Endothelial cell of umbilical vein (primary cell): ENCODE results near the gene TIGD1.

ENCODE experiments used
- EZH2 ChIP-seq: IDR thresholded peaks from 2 replicates; pipeline ENCODE4 v1.6.1; 2012; ENCODE audit warnings: borderline replicate concordance, low read depth, mild to moderate bottlenecking, moderate library complexity, low read length, inconsistent platforms; ENCODE audit not compliant: severe bottlenecking
- JUN ChIP-seq: IDR thresholded peaks from 2 replicates; pipeline ENCODE4 v1.6.1; 2011; ENCODE audit warnings: borderline replicate concordance, low read depth; ENCODE audit not compliant: insufficient read length, insufficient read depth
- MYC ChIP-seq: IDR thresholded peaks from one replicate; pipeline ENCODE4 v1.6.1; 2011; ENCODE audit warnings: mild to moderate bottlenecking, low read depth, low read length
- POLR2A ChIP-seq: IDR thresholded peaks from 2 replicates; pipeline ENCODE4 v1.6.1; 2012; ENCODE audit warnings: low read depth, mild to moderate bottlenecking, control low read depth, low read length
- POLR2AphosphoS5 ChIP-seq: IDR thresholded peaks from 2 replicates; pipeline ENCODE4 v1.6.1; 2012; ENCODE audit warnings: low read depth, mild to moderate bottlenecking, control low read depth, low read length, moderate library complexity; ENCODE audit not compliant: insufficient read depth
- TF ChIP-seq, protein P1 (sequence below), 2 donors: IDR thresholded peaks; 1 replicate in 1 of 2; 2 replicates in 1 of 2; pipeline ENCODE4 v1.5.1; 2011; ENCODE audit warnings: low read length in 2 of 2, mild to moderate bottlenecking in 2 of 2, moderate library complexity in 2 of 2, control low read depth in 1 of 2, inconsistent platforms in 1 of 2, low read depth in 1 of 2; ENCODE audit not compliant: insufficient read depth in 1 of 2; ENCODE audit errors: extremely low read depth in 1 of 2
- TF ChIP-seq, protein P2 (sequence below): IDR thresholded peaks from 2 replicates; pipeline ENCODE4 v1.6.1; 2011; ENCODE audit not compliant: insufficient read depth, insufficient read length

DNA sequence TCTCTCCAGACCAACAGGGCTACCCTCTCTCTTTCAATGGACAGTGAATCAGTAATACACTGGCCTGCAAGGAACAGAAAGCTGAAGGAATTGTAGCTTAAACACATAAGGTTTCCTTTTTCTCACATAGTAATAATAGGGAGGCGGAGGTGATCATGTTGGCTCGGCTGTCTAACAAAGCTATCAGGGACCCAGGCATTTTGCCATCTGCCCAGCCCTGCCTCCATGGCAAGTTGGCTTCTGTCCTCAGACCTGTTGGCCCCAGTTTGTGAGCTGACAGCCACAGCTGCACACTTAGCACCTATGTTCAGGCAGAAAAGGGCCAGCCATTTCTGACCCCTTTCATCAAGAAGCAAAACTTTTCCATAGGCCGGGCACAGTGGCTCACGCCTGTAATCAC, 12.9 kb downstream of the TIGD1 start:
- TF ChIP-seq, protein P1, sequence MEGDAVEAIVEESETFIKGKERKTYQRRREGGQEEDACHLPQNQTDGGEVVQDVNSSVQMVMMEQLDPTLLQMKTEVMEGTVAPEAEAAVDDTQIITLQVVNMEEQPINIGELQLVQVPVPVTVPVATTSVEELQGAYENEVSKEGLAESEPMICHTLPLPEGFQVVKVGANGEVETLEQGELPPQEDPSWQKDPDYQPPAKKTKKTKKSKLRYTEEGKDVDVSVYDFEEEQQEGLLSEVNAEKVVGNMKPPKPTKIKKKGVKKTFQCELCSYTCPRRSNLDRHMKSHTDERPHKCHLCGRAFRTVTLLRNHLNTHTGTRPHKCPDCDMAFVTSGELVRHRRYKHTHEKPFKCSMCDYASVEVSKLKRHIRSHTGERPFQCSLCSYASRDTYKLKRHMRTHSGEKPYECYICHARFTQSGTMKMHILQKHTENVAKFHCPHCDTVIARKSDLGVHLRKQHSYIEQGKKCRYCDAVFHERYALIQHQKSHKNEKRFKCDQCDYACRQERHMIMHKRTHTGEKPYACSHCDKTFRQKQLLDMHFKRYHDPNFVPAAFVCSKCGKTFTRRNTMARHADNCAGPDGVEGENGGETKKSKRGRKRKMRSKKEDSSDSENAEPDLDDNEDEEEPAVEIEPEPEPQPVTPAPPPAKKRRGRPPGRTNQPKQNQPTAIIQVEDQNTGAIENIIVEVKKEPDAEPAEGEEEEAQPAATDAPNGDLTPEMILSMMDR (IDR thresholded peaks at IDR 0.05; ENCODE audit: extremely low read depth in 1 of 2, insufficient read depth in 1 of 2, low read depth in 1 of 2, low read length in 2 of 2): no peak
- TF ChIP-seq POLR2AphosphoS5 (no peak), POLR2A (no peak), EZH2 (no peak), JUN (no peak), MYC (no peak)
- TF ChIP-seq, protein P2, sequence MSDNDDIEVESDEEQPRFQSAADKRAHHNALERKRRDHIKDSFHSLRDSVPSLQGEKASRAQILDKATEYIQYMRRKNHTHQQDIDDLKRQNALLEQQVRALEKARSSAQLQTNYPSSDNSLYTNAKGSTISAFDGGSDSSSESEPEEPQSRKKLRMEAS: no peak
